Upper lobe of left lung (tissue), 4 donors: ENCODE measurements around the gene VOPP1.

ENCODE experiments used
- CTCF ChIP-seq, 6 experiments: fragments of 450-650 bp in 4 of 6; fragments of 200-600 bp in 2 of 6; sonication (generic) in 2 of 6; IDR thresholded peaks; one replicate each; pipeline ENCODE4 v1.5.1; 2016 to 2019; ENCODE audit warnings: antibody characterized with exemption in 6 of 6
- EP300 ChIP-seq, 4 donors: sonication (generic); formaldehyde crosslinking; IDR thresholded peaks; one replicate each; pipeline ENCODE4 v1.5.1; 2017; ENCODE audit warnings: antibody characterized with exemption in 4 of 4, control low read depth in 2 of 4
- POLR2A ChIP-seq, 4 donors: fragments of 450-650 bp; IDR thresholded peaks; one replicate each; pipeline ENCODE4 v1.5.1; 2016 to 2017; ENCODE audit warnings: antibody characterized with exemption in 4 of 4, mild to moderate bottlenecking in 2 of 4

- no peak for TF ChIP-seq CTCF (IDR thresholded peaks at IDR 0.05)
- TF ChIP-seq EP300 (IDR thresholded peaks at IDR 0.05), result no peak
- no peak for TF ChIP-seq POLR2A (IDR thresholded peaks at IDR 0.05)
These were observed 63.9 kb downstream of the VOPP1 start for GRCh38 chr7:55508221-55509011.
